Osteocyte (in vitro differentiated cells): ENCODE results near the gene COL23A1. TPM values are rescaled to one million over a fixed set of nuclear protein-coding genes. Genes with fewer than 3 reads are reported as not detected.
"Not testable (repeated sequence)": the region's sequence is repeated elsewhere in the genome, so short reads cannot be mapped to it uniquely, and the experiment has no call there.

Experiments used
- DNase-seq: peaks from one replicate; pipeline ENCODE4 v3.0.0; 2021; ENCODE audit warnings: mixed read lengths; ENCODE audit not compliant: unreplicated experiment; ENCODE audit errors: extremely low spot score
- H3K27ac Mint-ChIP-seq: one replicate; pipeline ENCODE4 v1.8.0; 2021; ENCODE audit warnings: mild to moderate bottlenecking, mixed read lengths; ENCODE audit not compliant: unreplicated experiment
- H3K27me3 Mint-ChIP-seq: one replicate; pipeline ENCODE4 v1.8.0; 2021; ENCODE audit warnings: mixed read lengths; ENCODE audit not compliant: unreplicated experiment
- H3K36me3 Mint-ChIP-seq: one replicate; pipeline ENCODE4 v1.8.0; 2021; ENCODE audit warnings: mixed read lengths; ENCODE audit not compliant: unreplicated experiment
- H3K4me1 Mint-ChIP-seq: one replicate; pipeline ENCODE4 v1.8.0; 2021; ENCODE audit warnings: mixed read lengths; ENCODE audit not compliant: unreplicated experiment
- H3K4me3 Mint-ChIP-seq: one replicate; pipeline ENCODE4 v1.8.0; 2021; ENCODE audit warnings: mild to moderate bottlenecking, moderate library complexity, mixed read lengths; ENCODE audit not compliant: unreplicated experiment
- H3K9me3 Mint-ChIP-seq: one replicate; pipeline ENCODE4 v1.8.0; 2021; ENCODE audit warnings: mixed read lengths; ENCODE audit not compliant: unreplicated experiment
- CTCF ChIP-seq: fragments of 200-600 bp; sonication (generic); IDR thresholded peaks from 2 replicates; pipeline ENCODE4 v1.5.0; 2021; ENCODE audit warnings: antibody characterized with exemption, mild to moderate bottlenecking, moderate library complexity
- total RNA-seq: library from RNA; stranded (reverse); gene quantifications from 2 replicates; pipeline ENCODE4 v1.2.1, GENCODE V29; 2021

COL23A1 gene
- total RNA-seq, 1 donor from 2014 or later, result not detected

DNA sequence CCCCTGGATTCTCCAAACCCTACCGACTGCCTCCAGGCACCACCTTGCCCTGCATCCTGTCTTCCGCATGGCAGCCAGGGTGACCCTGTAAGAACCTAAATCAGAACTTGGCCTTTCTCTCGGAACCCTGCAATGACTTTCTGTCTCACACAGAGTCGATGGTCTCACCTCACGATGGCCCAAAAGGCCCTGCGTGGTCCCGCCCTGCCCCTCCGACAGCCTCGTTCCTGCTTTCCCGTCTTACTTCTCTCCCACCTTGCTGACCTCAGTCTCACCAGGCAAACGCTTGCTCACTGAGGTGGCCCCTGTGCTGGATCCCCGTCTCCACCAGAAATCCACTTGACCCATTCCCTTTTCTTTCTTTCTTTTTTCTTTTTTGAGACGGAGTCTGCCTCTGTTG is 214.8 kb downstream of the COL23A1 start:
- Mint-ChIP-seq H3K4me3 (no peak overlapping the region), H3K4me1 (no peaks in the 10 kb centered on the region), H3K27me3 (no peaks in the 10 kb centered on the region), H3K27ac (no peak overlapping the region), H3K36me3 (no peaks in the 10 kb centered on the region), H3K9me3 (peaks cover under 1% of the 10 kb centered on the region)
- no peak for TF ChIP-seq CTCF
- no peak for DNase-seq

GRCh38 chr5:178373711-178374110 is 216.5 kb downstream of the COL23A1 start:
- H3K9me3 Mint-ChIP-seq, result peaks cover 5% of the 10 kb centered on the region
- no peak for DNase-seq

GRCh38 chr5:178372142-178372571 is 218.0 kb downstream of the COL23A1 start:
- H3K27ac Mint-ChIP-seq, result no peak overlapping the region
- peaks cover 5% of the 10 kb centered on the region for H3K9me3 Mint-ChIP-seq
- TF ChIP-seq CTCF, result no peak
- DNase-seq, result no peak
- no peak overlapping the region for H3K4me3 Mint-ChIP-seq
- no peaks in the 10 kb centered on the region for H3K36me3 Mint-ChIP-seq
- no peaks in the 10 kb centered on the region for H3K4me1 Mint-ChIP-seq
- no peaks in the 10 kb centered on the region for H3K27me3 Mint-ChIP-seq

More at GRCh38 chr5:178373711-178374110, 216.5 kb downstream of the COL23A1 start:
- TF ChIP-seq CTCF, result no peak
- Mint-ChIP-seq H3K27ac (no peak overlapping the region), H3K4me3 (no peak overlapping the region), H3K27me3 (no peaks in the 10 kb centered on the region), H3K36me3 (no peaks in the 10 kb centered on the region), H3K4me1 (no peaks in the 10 kb centered on the region)

DNA sequence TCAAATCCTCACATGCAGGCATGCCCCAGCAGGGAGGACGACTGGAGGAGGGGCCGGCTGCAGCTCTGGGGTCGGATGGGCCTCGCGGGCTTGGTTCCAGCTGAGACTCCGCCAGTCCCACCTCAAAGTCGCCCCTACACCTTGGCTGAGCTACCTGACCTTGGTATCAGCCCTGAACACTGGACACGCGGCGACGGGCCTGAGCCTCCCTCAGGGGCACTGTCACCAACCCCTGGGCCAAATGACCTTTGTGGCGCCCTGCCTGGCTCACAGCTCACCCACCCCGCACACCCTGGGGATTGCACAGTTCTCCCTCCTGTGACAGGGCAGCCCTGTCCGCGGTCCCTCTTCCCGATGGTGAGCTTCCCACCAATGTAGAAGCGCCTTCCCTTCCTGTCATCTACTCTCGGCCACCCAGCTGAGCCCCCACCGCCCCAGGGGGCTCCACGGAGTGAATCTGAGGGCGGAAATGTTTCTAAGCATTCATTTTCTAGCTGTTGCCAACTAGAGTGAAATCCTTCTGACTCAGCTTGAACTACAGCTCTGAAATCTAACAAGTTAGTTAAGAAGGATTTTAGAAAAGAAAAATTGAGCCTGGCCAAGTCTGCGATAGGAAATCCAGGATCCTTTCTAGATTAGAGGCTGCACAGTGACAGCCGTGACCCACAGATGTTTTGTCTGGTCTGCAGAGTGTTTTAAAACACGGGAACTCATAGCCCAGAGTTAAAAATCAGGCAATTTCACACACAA is 218.7 kb downstream of the COL23A1 start:
- Mint-ChIP-seq H3K4me1 (no peaks in the 10 kb centered on the region), H3K4me3 (no peak overlapping the region), H3K27ac (no peak overlapping the region), H3K36me3 (no peaks in the 10 kb centered on the region), H3K9me3 (peaks cover 5% of the 10 kb centered on the region), H3K27me3 (no peaks in the 10 kb centered on the region)
- no peak for TF ChIP-seq CTCF
- no peak for DNase-seq

DNA sequence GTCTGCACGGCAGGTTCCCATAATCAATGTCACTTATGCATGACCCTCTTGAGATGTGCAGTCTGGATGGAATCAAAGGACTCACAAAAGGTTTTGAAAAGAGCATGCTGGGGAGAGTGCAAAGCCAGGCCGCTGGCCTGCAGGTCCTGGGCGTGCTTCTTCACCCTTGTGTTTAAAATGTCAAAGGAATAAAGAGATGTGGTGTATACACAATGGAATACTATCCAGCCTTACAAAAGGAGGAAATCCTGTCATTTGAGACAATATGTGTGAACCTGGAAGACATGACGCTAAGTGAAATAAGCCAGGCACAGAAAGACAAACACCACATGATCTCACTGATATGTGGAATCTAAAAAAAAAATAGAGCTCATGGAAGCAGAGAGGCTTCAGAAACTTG is 220.1 kb downstream of the COL23A1 start:
- TF ChIP-seq CTCF, result no peak
- H3K9me3 Mint-ChIP-seq, result peaks cover 8% of the 10 kb centered on the region

GRCh38 chr5:178369469-178369868 is 220.7 kb downstream of the COL23A1 start:
- H3K27me3 Mint-ChIP-seq, H3K4me1 Mint-ChIP-seq, H3K36me3 Mint-ChIP-seq, DNase-seq, H3K9me3 Mint-ChIP-seq, H3K4me3 Mint-ChIP-seq, H3K27ac Mint-ChIP-seq: not testable (repeated sequence)

More for the DNA sequence above, 220.1 kb downstream of the COL23A1 start:
- H3K27me3 Mint-ChIP-seq, result no peaks in the 10 kb centered on the region
- H3K36me3 Mint-ChIP-seq, result no peaks in the 10 kb centered on the region
- H3K4me1 Mint-ChIP-seq, result no peaks in the 10 kb centered on the region
- H3K27ac Mint-ChIP-seq, result no peak overlapping the region
- no peak overlapping the region for H3K4me3 Mint-ChIP-seq
- DNase-seq, result no peak
